Esophagus squamous epithelium (tissue), 5 donors: ENCODE measurements around the gene DAGLB. TPM values are rescaled to one million over a fixed set of nuclear protein-coding genes. Genes with fewer than 3 reads are reported as not detected.
A peak's percentile ranks its signal among the peaks of the same experiment; 100 is the strongest.

Source experiments
- DNase-seq: peaks from one replicate; lab custom pipeline; 2025; lab: John Stamatoyannopoulos, UW
- H3K27ac ChIP-seq, 4 donors: fragments of 200-600 bp; sonication (generic); one replicate each; pipeline ENCODE4 v1.5.1; 2016 to 2019; ENCODE audit warnings: mild to moderate bottlenecking in 1 of 4
- H3K27me3 ChIP-seq, 4 donors: fragments of 200-600 bp; sonication (generic); 1 replicate in 3 of 4; 2 replicates in 1 of 4; pipeline versions ENCODE4 v1.5.1 to v1.6.0; 2017 to 2021; ENCODE audit warnings: antibody characterized with exemption in 1 of 4
- H3K36me3 ChIP-seq, 3 donors: fragments of 200-600 bp; sonication (generic); one replicate each; pipeline ENCODE4 v1.5.1; 2016 to 2019
- H3K4me1 ChIP-seq, 3 donors: fragments of 200-600 bp; sonication (generic); one replicate each; pipeline ENCODE4 v1.5.1; 2017 to 2019
- H3K4me3 ChIP-seq, 4 donors: fragments of 200-600 bp; sonication (generic); 1 replicate in 3 of 4; 2 replicates in 1 of 4; pipeline ENCODE4 v1.5.1; 2016 to 2019; ENCODE audit warnings: mild to moderate bottlenecking in 2 of 4, moderate library complexity in 1 of 4
- H3K9me3 ChIP-seq, 3 donors: fragments of 200-600 bp; sonication (generic); one replicate each; pipeline ENCODE4 v1.5.1; 2016 to 2019
- POLR2A ChIP-seq, 4 donors: fragments of 450-650 bp; IDR thresholded peaks; one replicate each; pipeline ENCODE4 v1.6.1; 2017; ENCODE audit warnings: antibody characterized with exemption in 4 of 4, mild to moderate bottlenecking in 4 of 4, moderate library complexity in 3 of 4
- WGBS, 2 donors: methylation state at CpG; one replicate each; pipeline ENCODE4 v1.1.5; 2018; 5-methylcytosine and 5-hydroxymethylcytosine counted together
- intact Hi-C: fragments of 100-400 bp; cut with DNase I; formaldehyde crosslinking; loops from one replicate; pipeline ENCODE4 v1.15.0; 2022
- total RNA-seq, 4 donors: library from RNA; depleted of rRNA; stranded (reverse); fragments of >200 nt; gene quantifications; one replicate each; pipeline ENCODE4 v1.1.0, GENCODE V29; 2016
- TF ChIP-seq, protein P1 (sequence below), 6 experiments: fragments of 450-650 bp in 4 of 6; fragments of 200-600 bp in 2 of 6; sonication (generic) in 2 of 6; IDR thresholded peaks; one replicate each; pipeline ENCODE4 v1.5.1; 2016 to 2019; ENCODE audit warnings: antibody characterized with exemption in 6 of 6, mild to moderate bottlenecking in 4 of 6, moderate library complexity in 4 of 6
- donor health status: DM: yes; HTN: yes; CAD: no.

The DAGLB gene, protein sequence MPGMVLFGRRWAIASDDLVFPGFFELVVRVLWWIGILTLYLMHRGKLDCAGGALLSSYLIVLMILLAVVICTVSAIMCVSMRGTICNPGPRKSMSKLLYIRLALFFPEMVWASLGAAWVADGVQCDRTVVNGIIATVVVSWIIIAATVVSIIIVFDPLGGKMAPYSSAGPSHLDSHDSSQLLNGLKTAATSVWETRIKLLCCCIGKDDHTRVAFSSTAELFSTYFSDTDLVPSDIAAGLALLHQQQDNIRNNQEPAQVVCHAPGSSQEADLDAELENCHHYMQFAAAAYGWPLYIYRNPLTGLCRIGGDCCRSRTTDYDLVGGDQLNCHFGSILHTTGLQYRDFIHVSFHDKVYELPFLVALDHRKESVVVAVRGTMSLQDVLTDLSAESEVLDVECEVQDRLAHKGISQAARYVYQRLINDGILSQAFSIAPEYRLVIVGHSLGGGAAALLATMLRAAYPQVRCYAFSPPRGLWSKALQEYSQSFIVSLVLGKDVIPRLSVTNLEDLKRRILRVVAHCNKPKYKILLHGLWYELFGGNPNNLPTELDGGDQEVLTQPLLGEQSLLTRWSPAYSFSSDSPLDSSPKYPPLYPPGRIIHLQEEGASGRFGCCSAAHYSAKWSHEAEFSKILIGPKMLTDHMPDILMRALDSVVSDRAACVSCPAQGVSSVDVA
- 10 to 100 TPM in 3 of 4 donors, 1 to 10 TPM in 1; 7.1 to 12.4 (median 10.6) TPM for total RNA-seq

DNA sequence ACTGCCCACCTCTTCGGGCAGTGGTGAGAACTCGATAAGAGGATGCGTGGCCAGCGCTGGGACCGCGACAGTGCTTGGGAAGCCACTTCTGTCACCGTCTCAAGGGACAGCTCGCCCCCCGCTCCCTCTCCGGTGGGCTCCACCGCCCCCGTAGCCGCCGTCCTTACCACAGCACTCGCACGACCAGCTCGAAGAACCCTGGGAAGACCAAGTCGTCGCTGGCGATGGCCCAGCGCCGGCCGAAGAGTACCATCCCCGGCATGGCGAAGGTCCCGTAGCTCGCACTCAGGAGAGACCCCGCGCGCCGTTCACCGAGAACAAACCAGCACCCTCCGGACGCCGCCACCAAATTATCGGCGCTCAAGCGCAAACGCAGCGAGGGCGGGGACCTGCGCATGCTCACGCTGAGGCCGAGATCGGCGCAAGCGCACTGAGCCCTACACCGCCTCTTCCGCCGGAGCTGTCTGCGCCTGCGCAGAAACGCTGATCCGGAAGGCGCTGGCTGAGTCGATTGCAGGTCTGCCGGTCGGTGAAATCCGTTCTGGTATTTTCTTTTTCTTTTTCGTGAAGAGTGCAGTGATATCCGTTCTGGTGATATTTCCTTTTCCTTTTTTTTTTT, at the start of gene DAGLB:
DAGLB (minus strand) TSS at position 374 of the 619 bp plus-strand sequence; CDS start at position 262, 112 bp downstream.
- DNase-seq = peak; percentile 40
- intact Hi-C loops = no loop called here
- TF ChIP-seq POLR2A (IDR thresholded peaks at IDR 0.05) = peak in 3 of 4 donors; percentile 70 to 93 (median 89)
- TF ChIP-seq, protein P1, sequence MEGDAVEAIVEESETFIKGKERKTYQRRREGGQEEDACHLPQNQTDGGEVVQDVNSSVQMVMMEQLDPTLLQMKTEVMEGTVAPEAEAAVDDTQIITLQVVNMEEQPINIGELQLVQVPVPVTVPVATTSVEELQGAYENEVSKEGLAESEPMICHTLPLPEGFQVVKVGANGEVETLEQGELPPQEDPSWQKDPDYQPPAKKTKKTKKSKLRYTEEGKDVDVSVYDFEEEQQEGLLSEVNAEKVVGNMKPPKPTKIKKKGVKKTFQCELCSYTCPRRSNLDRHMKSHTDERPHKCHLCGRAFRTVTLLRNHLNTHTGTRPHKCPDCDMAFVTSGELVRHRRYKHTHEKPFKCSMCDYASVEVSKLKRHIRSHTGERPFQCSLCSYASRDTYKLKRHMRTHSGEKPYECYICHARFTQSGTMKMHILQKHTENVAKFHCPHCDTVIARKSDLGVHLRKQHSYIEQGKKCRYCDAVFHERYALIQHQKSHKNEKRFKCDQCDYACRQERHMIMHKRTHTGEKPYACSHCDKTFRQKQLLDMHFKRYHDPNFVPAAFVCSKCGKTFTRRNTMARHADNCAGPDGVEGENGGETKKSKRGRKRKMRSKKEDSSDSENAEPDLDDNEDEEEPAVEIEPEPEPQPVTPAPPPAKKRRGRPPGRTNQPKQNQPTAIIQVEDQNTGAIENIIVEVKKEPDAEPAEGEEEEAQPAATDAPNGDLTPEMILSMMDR (IDR thresholded peaks at IDR 0.05) = peak in 2 of 6 experiments; percentile 3 to 40
- peaks cover 8 to 31% (median 11%) of the 10 kb centered on the region in 3 donors for H3K36me3 ChIP-seq
- H3K27me3 ChIP-seq = no peaks in the 10 kb centered on the region
- H3K27ac ChIP-seq = peak within 1 kb of the TSS; percentile 90 to 96 (median 92)
- no peaks in the 10 kb centered on the region for H3K9me3 ChIP-seq
- H3K4me3 ChIP-seq = peak within 1 kb of the TSS; percentile 73 to 88 (median 74)
- WGBS, 2 donors = 0% methylated on average over 13 to 52 of the region's 61 CpGs
- H3K4me1 ChIP-seq = peaks cover 4 to 42% (median 9%) of the 10 kb centered on the region in 3 donors

DNA sequence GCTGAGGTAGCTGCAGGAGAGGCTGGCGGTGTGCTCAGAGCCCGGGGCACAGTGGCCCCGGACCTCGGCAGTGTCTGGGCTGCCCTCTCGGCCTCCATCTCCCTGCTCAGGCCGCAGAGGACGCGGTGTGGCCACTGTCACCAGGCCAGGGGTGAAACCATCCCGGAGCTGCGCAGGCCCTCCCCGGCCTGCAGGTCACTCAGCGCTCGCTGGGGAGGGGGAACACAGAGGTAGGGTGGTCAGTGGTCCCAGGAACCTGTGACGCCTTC, 49.8 kb upstream of the DAGLB start:
- WGBS, 2 donors = no CpG with 5 or more reads among the region's 14 CpGs
- H3K27ac ChIP-seq = no peak overlapping the region
- no peak for TF ChIP-seq POLR2A (IDR thresholded peaks at IDR 0.05)
- TF ChIP-seq, protein P1 (IDR thresholded peaks at IDR 0.05) = no peak
- H3K36me3 ChIP-seq = no peaks in the 10 kb centered on the region
- H3K9me3 ChIP-seq = no peaks in the 10 kb centered on the region
- H3K4me1 ChIP-seq = peaks cover 0 to 7% (median 0%) of the 10 kb centered on the region in 3 donors
- no peak overlapping the region for H3K4me3 ChIP-seq
- no peak for DNase-seq
- intact Hi-C loops = no loop called here
- no peaks in the 10 kb centered on the region for H3K27me3 ChIP-seq

DNA sequence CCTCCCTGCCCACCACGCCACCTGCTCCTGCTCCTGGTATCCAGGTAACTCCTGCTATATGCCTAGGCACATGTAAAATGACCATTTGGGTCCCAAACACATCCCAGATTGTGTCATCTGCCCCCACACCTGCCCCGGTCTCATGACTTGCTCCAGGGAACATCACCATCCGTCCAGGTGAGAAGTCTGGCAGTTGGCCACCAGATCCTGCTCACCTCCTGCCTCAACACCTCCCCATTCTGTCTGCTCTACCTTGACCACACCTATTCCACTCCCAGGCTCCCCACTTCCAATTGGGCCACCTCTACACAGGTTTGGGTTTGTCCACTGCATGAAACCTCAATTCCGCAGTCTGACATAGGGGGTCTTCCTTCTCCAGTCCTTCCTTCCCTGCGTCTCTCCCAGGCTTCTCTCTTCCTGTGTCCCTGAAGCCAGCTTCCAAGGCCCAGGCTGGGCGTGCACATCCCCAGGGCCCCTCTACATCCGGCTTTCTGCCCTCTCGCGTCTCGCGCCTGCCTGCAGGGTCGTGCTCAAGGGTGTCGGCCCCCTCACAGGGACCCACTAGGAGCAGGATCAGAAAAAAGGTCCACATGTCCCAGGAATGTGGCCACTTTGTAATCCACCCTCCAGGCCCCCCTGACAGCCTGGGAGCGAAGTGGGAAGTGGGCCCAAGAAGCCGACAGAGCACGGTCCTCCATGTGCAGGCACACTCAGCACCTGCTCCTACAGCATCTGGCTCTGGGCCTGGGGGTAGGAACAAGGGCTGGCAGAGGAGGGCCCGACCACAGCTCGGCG, 49.3 kb upstream of the DAGLB start:
- 61% methylated on average over 4 to 8 of the region's 19 CpGs for WGBS, 2 donors
- intact Hi-C loops = no loop called here
- H3K27me3 ChIP-seq = no peaks in the 10 kb centered on the region
- TF ChIP-seq POLR2A (IDR thresholded peaks at IDR 0.05) = no peak
- TF ChIP-seq, protein P1 (IDR thresholded peaks at IDR 0.05) = no peak
- no peak overlapping the region for H3K27ac ChIP-seq
- H3K9me3 ChIP-seq = no peaks in the 10 kb centered on the region
- H3K4me1 ChIP-seq = peaks cover 0 to 6% (median 0%) of the 10 kb centered on the region in 3 donors
- no peak overlapping the region for H3K4me3 ChIP-seq
- DNase-seq = no peak
- no peaks in the 10 kb centered on the region for H3K36me3 ChIP-seq

DNA sequence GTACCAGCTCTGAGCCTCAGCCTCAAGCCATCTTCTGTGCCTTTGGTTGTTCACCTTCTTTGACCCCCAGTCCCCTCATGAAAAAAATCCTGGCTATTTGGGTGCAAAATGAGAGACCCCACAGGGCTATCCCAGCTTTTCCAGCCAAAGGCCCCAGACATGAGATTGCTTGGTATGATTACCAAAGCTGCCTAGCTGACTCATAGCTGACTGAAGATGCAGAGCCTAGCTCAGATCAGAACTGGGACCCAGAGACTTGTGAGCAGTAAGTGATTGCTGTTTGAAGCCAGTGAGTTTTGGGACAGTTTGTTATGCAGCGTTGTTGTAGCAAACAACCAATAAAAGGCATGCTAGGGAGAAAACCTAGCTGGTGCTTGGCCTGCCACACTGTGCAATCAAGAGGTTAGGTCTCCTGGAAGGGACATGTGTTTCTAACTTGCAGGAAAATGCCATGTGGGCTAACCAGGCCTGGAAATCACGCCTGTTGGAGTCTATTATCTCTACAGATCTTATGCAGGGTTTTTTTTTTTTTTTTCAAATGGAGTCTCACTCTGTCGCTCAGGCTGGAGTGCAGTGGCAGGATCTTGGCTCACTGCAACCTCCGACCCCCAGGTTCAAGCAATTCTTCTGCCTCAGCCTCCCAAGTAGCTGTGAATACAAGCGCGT, 48.0 kb upstream of the DAGLB start:
- WGBS, 2 donors = 82 to 95% methylated on average over 5 to 6 of the region's 6 CpGs
- Histone ChIP-seq H3K27ac (no peak overlapping the region), H3K9me3 (no peaks in the 10 kb centered on the region), H3K4me1 (peaks cover 0 to 6% (median 0%) of the 10 kb centered on the region in 3 donors), H3K4me3 (no peak overlapping the region), H3K36me3 (no peaks in the 10 kb centered on the region), H3K27me3 (no peaks in the 10 kb centered on the region)
- intact Hi-C loops = no loop called here
- DNase-seq = no peak
- TF ChIP-seq POLR2A (IDR thresholded peaks at IDR 0.05) = no peak
- TF ChIP-seq, protein P1 (IDR thresholded peaks at IDR 0.05) = no peak
